GM21360 (cell line): ENCODE data around the gene P2RX3.

Experiments
- ATAC-seq: cut with Tn5 transposase; IDR thresholded peaks from one replicate; pipeline ENCODE4 v1.9.1; 2021; ENCODE audit warnings: mild to moderate bottlenecking, moderate library complexity; ENCODE audit not compliant: unreplicated experiment

P2RX3 gene

GRCh38 chr11:57414612-57415212 lies 76.6 kb downstream of the P2RX3 start:
- no peak for ATAC-seq

- no peak for ATAC-seq
These were observed 78.3 kb downstream of the P2RX3 start for GRCh38 chr11:57416436-57416835.

GRCh38 chr11:57417056-57417455 lies 78.9 kb downstream of the P2RX3 start:
- no peak for ATAC-seq

GRCh38 chr11:57418131-57418530 lies 80.0 kb downstream of the P2RX3 start:
- no peak for ATAC-seq

GRCh38 chr11:57419146-57419545 lies 81.0 kb downstream of the P2RX3 start:
- no peak for ATAC-seq

- no peak for ATAC-seq
These were observed 82.9 kb downstream of the P2RX3 start for GRCh38 chr11:57421066-57421465.

- ATAC-seq: no peak
These were observed 83.7 kb downstream of the P2RX3 start for GRCh38 chr11:57421805-57422204.
